ENCODE measurements around the gene NARF. TPM values are rescaled to one million over a fixed set of nuclear protein-coding genes. Genes with fewer than 3 reads are reported as not detected.
"Not testable (repeated sequence)": the region's sequence is repeated elsewhere in the genome, so short reads cannot be mapped to it uniquely, and the experiment has no call there.

Gene NARF
- total RNA-seq, 1 donor from 2014 or later: 105 TPM

GRCh38 chr17:82503728-82504308 is 45.3 kb downstream of the NARF start:
- no peak for DNase-seq

GRCh38 chr17:82505296-82505695 is 46.8 kb downstream of the NARF start:
- no peak for DNase-seq

GRCh38 chr17:82506402-82506801 is 47.9 kb downstream of the NARF start:
- DNase-seq: not testable (repeated sequence)

GRCh38 chr17:82507631-82508175 is 49.2 kb downstream of the NARF start:
- no peak for DNase-seq

- not testable (repeated sequence) for DNase-seq
Observed at GRCh38 chr17:82511642-82512041, 53.1 kb downstream of the NARF start.

- DNase-seq: not testable (repeated sequence)
Observed at GRCh38 chr17:82513864-82514263, 55.3 kb downstream of the NARF start.

GRCh38 chr17:82517230-82517865 is 58.8 kb downstream of the NARF start:
- no peak for DNase-seq

- DNase-seq: peak; percentile 97
Observed at GRCh38 chr17:82518826-82519810, 60.6 kb downstream of the NARF start, which contains the start of gene FOXK2. FOXK2 (plus strand) TSS chr17:82519732; CDS start chr17:82519889, 157 bp downstream.

GRCh38 chr17:82519971-82520903 is 61.7 kb downstream of the NARF start:
- peak; percentile 47 for DNase-seq

- DNase-seq: no peak
Observed at GRCh38 chr17:82524540-82524939, 66.0 kb downstream of the NARF start.

- no peak for DNase-seq
Observed at GRCh38 chr17:82525712-82526111, 67.2 kb downstream of the NARF start.

GRCh38 chr17:82527898-82528297 is 69.4 kb downstream of the NARF start:
- DNase-seq: no peak

GRCh38 chr17:82528484-82529265 is 70.1 kb downstream of the NARF start:
- DNase-seq: peak; percentile 81

- DNase-seq: no peak
Observed at GRCh38 chr17:82529914-82530300, 71.4 kb downstream of the NARF start.

GRCh38 chr17:82531431-82531881 is 72.9 kb downstream of the NARF start:
- DNase-seq: peak; percentile 83

- no peak for DNase-seq
Observed at GRCh38 chr17:82534401-82534812, 75.9 kb downstream of the NARF start.

- peak; percentile 53 for DNase-seq
Observed at GRCh38 chr17:82536512-82537201, 78.1 kb downstream of the NARF start.

GRCh38 chr17:82537228-82537627 is 78.7 kb downstream of the NARF start:
- DNase-seq: peak; percentile 25

GRCh38 chr17:82539076-82539475 is 80.5 kb downstream of the NARF start:
- not testable (repeated sequence) for DNase-seq
